Measurements from ENCODE around the gene RBM5.

DNA sequence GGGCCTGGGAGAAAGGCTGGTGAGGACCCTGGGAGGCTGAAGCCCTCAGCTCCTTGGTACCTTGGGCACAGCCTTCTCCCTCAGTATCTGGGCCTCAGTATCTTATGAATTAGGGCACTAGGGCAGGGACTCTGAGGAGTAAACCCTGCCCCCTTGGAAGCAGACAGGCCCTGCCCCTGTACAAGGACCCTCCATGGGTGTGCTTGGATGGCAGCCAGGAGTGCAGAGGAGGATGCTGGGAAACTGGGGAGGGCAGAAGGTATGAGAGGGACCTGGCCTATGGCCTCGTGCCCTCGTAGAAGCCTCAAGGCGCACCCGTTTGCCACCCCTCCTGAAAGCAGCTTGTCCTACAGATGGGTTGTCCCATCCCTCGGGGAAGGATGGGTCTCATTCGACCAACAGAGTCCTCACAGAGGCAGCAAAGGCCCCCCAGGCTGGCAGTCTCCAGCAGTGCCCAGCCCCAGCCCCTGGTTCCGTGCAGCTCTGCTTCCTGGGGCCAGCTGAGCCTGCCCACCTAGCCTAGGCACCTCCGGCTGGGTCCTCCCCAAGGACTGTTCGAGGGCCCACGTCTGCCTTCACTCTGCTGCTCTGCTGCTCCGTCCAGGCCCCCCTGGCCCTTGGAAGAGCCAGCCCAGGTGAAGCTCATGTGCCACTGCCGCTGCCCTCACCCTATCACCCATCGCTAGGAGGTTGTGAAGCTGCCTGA lies 51.2 kb downstream of the RBM5 start:
- TF ChIP-seq SP1 (IDR thresholded peaks at IDR 0.05) (no peak), FOXM1 (IDR thresholded peaks at IDR 0.05; ENCODE audit: borderline replicate concordance) (no peak), TARDBP (IDR thresholded peaks at IDR 0.05) (no peak), BHLHE40 (IDR thresholded peaks at IDR 0.05; ENCODE audit: borderline replicate concordance) (no peak), FOXA1 (IDR thresholded peaks at IDR 0.05) (no peak), SUZ12 (IDR thresholded peaks at IDR 0.05) (no peak), FOXK2 (IDR thresholded peaks at IDR 0.05) (no peak), NFRKB (IDR thresholded peaks at IDR 0.05) (no peak), ELF4 (IDR thresholded peaks at IDR 0.05) (no peak), HDGF (IDR thresholded peaks at IDR 0.05; ENCODE audit: borderline replicate concordance) (no peak), L3MBTL2 (conservative IDR thresholded peaks at IDR 0.05) (no peak), ARNT (IDR thresholded peaks at IDR 0.05) (no peak), ZNF384 (IDR thresholded peaks at IDR 0.05) (no peak)

Data from HEK293T (cell line).